ENCODE measurements around the gene DCST2. TPM values are rescaled to one million over a fixed set of nuclear protein-coding genes. Genes with fewer than 3 reads are reported as not detected.
A peak's percentile ranks its signal among the peaks of the same experiment; 100 is the strongest.

The DCST2 gene
- total and polyA plus RNA-seq, 3 experiments from 2014 or later = 0.09 to 0.16 TPM; not detected in 1

DNA sequence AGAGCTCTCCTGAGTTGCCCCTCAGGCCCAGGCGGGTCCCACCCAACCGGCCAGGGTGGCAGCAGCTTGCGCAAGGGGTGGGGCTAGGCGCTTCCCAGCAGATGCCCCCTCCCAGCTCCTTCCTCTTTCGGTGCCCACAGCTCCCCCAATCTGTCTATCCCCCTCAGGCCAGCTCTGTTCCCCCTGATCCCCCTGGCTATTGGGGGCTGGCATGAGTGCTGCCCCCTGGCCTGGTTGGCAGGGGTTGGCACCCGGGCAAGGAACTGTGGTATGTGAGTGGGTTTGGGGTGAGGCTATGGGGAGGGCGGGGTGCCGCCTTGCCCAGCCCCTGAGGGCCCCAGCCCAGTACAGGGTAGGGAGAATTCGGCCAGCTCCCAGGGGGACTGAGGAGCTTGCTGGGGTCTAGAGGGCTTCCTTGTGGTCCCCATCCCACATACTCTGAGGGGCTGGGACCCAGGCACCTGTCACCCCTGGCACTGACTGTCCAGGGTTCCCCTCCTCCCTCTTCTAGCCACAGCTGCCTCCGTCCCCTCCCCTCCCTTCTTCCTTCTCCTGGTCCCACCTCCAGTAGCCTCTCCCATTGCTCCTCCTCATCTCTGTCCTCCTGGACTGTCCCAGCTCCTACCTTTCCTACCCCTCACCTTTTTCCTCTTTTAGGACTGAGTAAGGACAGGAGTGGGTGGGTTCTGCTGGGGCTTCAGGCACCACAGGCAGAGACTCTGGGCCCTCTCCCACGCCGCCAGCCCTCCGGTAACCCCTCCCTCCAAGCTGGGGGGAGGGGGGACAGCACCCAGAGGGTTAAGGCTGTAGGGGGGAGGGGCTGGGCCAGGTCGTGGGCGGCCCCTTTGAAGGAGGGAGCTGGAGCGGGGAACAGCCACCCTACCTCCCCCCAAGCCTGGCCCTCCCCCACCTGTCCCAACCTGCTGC is 25.3 kb downstream of the DCST2 start:
- Histone ChIP-seq H3K36me3 (ENCODE audit: insufficient read depth, low read length) (no peaks in the 10 kb centered on the region), H3K27me3 (ENCODE audit: insufficient read depth, low read length, poor library complexity, severe bottlenecking) (no peaks in the 10 kb centered on the region), H3K27ac (ENCODE audit: low read depth, low read length) (no peak overlapping the region), H3K9me3 (ENCODE audit: low read length) (no peaks in the 10 kb centered on the region), H3K4me3 (ENCODE audit: low read length) (peak overlapping the region; percentile 79), H3K4me1 (ENCODE audit: insufficient read depth, low read length) (peaks cover 85% of the 10 kb centered on the region)
- POLR2A ChIA-PET = no interaction called here
- Mint-ChIP-seq H3K27me3 (no peaks in the 10 kb centered on the region), H3K4me1 (peaks cover 66 to 95% (median 73%) of the 10 kb centered on the region in 3 donors), H3K4me3 (peak overlapping the region in 1 of 7 donors; percentile 67), H3K36me3 (peaks cover 0 to 3% (median 0%) of the 10 kb centered on the region in 3 donors), H3K9me3 (no peaks in the 10 kb centered on the region), H3K27ac (peak overlapping the region in 5 of 8 donors; percentile 68 to 95 (median 78))
- CTCF ChIA-PET = interaction anchor here (0.7 to 16.7 kb wide), 6 partner anchors 8 to 165 kb away, joined by 3 to 207 read pairs (median 4); partner anchors contain the start of genes KRTCAP2, LENEP and ZBTB7B
- no peak for DNase-seq

GRCh38 chr1:155007251-155007828 is 26.2 kb downstream of the DCST2 start:
- no peaks in the 10 kb centered on the region for H3K27me3 ChIP-seq (ENCODE audit: insufficient read depth, low read length, poor library complexity, severe bottlenecking)
- POLR2A ChIA-PET = interaction anchor here (0.6 to 1.3 kb wide), 4 partner anchors 34 to 399 kb away, joined by 4 to 10 read pairs (median 4); partner anchors contain the start of gene KRTCAP2
- Mint-ChIP-seq H3K9me3 (no peaks in the 10 kb centered on the region), H3K27ac (peak overlapping the region in 3 of 8 donors; percentile 29 to 97 (median 89)), H3K27me3 (no peaks in the 10 kb centered on the region), H3K4me3 (peak overlapping the region in 1 of 7 donors; percentile 61), H3K4me1 (peaks cover 57 to 86% (median 63%) of the 10 kb centered on the region in 3 donors), H3K36me3 (peaks cover 0 to 6% (median 0%) of the 10 kb centered on the region in 3 donors)
- H3K36me3 ChIP-seq (ENCODE audit: insufficient read depth, low read length) = no peaks in the 10 kb centered on the region
- H3K9me3 ChIP-seq (ENCODE audit: low read length) = no peaks in the 10 kb centered on the region
- DNase-seq = no peak
- no peak overlapping the region for H3K27ac ChIP-seq (ENCODE audit: low read depth, low read length)
- CTCF ChIA-PET = interaction anchor here (0.8 to 16.7 kb wide), 7 partner anchors 9 to 166 kb away, joined by 3 to 207 read pairs (median 3); partner anchors contain the start of genes CKS1B, KRTCAP2, LENEP and PMVK
- H3K4me3 ChIP-seq (ENCODE audit: low read length) = no peak overlapping the region
- H3K4me1 ChIP-seq (ENCODE audit: insufficient read depth, low read length) = peaks cover 75% of the 10 kb centered on the region

DNA sequence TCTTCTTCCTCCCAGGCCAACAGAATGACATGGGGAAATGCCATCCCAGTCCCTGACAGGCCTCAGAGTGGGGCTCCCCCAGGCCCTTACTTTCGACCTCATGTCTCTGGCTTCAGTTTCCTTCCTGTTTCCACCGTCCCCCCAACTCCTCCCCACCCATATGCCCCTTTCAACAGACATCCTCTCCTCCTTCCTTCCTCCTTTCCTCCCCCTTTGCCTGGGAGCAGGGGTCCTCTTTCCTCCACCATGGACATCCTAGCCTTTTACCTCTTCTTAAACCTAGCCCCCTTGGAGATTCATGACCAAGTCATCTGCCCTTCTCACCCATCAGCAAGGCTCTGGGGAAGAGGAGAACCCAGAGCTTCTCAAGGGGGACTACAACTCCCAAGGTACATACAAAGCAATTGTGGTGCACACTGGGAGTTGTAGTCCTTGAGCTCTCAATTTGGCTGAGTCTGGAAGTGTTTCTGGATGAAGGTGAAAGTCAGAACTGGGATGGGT is 26.9 kb downstream of the DCST2 start:
- Histone ChIP-seq H3K27ac (ENCODE audit: low read depth, low read length) (no peak overlapping the region), H3K36me3 (ENCODE audit: insufficient read depth, low read length) (no peaks in the 10 kb centered on the region), H3K4me3 (ENCODE audit: low read length) (no peak overlapping the region), H3K4me1 (ENCODE audit: insufficient read depth, low read length) (peaks cover 68% of the 10 kb centered on the region), H3K9me3 (ENCODE audit: low read length) (no peaks in the 10 kb centered on the region), H3K27me3 (ENCODE audit: insufficient read depth, low read length, poor library complexity, severe bottlenecking) (no peaks in the 10 kb centered on the region)
- Mint-ChIP-seq H3K27ac (peak overlapping the region; percentile 66 to 97 (median 92)), H3K4me1 (peaks cover 54 to 80% (median 58%) of the 10 kb centered on the region in 3 donors), H3K4me3 (peak overlapping the region; percentile 33 to 71 (median 60)), H3K27me3 (no peaks in the 10 kb centered on the region), H3K9me3 (no peaks in the 10 kb centered on the region), H3K36me3 (peaks cover 0 to 6% (median 0%) of the 10 kb centered on the region in 3 donors)
- ChIA-PET POLR2A (interaction anchor here (0.6 to 1.3 kb wide), 5 partner anchors 31 to 398 kb away, joined by 3 to 10 read pairs (median 4); partner anchors contain the start of gene KRTCAP2), CTCF (interaction anchor here (0.6 to 16.7 kb wide), 6 partner anchors 8 to 79 kb away, joined by 3 to 207 read pairs (median 4); partner anchors contain the start of genes CKS1B, LENEP, PMVK and ZBTB7B)
- DNase-seq = no peak

DNA sequence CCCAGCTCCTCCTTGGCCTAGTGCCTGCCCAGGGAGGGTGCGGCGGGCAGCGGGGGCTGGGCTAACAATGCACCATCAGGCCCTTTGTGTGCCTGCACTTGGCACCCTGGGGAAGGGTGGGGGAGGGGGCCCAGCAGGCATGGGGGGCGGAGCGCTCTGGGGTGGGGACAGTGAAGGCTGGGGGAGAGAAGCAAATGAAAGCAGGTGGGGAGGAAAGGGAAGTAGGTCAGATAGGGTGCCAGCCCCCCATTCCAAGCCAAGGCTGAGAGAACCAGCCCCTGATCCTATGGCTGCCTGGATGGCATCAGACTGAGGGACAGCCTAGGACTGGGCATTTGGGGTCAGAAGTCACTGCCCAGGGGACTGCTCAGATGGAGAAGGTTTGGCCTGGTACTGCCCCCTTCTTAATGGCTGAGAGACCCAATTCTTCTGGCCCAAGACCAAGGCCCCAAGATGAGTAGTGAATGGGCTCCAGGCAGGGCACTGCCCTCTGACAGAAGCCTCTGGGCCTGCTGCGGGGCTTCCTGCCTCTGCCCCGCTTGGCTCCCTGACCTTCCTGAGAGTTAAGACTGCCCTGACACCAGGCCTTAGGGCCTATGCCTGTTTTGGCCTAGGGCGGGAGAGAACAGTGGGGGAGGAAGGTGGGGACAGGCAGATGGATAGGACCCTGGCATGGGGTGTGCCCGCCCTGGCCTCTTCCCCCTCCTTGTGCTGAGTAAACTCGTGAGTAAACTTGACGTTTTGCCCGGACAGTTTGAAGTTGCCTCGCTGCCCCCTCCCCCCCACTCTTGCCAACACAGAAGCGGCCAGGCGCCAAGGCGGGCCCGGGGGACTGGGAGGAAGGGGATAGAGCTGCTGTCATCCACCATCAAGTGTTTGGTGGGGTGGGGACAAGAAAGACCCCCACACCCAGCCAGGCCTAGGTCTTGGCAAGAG is 28.2 kb downstream of the DCST2 start:
- DNase-seq = peak in 2 of 5 donors; percentile 35 to 63
- Mint-ChIP-seq H3K27me3 (no peaks in the 10 kb centered on the region), H3K36me3 (peaks cover 0 to 6% (median 0%) of the 10 kb centered on the region in 3 donors), H3K9me3 (no peaks in the 10 kb centered on the region), H3K4me1 (peaks cover 47 to 69% (median 50%) of the 10 kb centered on the region in 3 donors), H3K27ac (peak overlapping the region; percentile 65 to 97 (median 92)), H3K4me3 (peak overlapping the region; percentile 47 to 88 (median 75))
- Histone ChIP-seq H3K36me3 (ENCODE audit: insufficient read depth, low read length) (no peaks in the 10 kb centered on the region), H3K9me3 (ENCODE audit: low read length) (no peaks in the 10 kb centered on the region), H3K4me3 (ENCODE audit: low read length) (peak overlapping the region; percentile 94), H3K4me1 (ENCODE audit: insufficient read depth, low read length) (peaks cover 55% of the 10 kb centered on the region), H3K27ac (ENCODE audit: low read depth, low read length) (peak overlapping the region; percentile 87), H3K27me3 (ENCODE audit: insufficient read depth, low read length, poor library complexity, severe bottlenecking) (no peaks in the 10 kb centered on the region)
- ChIA-PET POLR2A (interaction anchor here (0.6 to 3.3 kb wide), 2 partner anchors 10 to 12 kb away, joined by 4 to 7 read pairs; no protein-coding TSS in a partner anchor), CTCF (interaction anchor here (1.0 to 13.6 kb wide), 4 partner anchors 9 to 80 kb away, joined by 3 to 207 read pairs (median 20); partner anchors contain the start of gene LENEP)

GRCh38 chr1:155004352-155005075 is 29.1 kb downstream of the DCST2 start:
- H3K9me3 Mint-ChIP-seq = no peaks in the 10 kb centered on the region
- peaks cover 45 to 69% (median 49%) of the 10 kb centered on the region in 3 donors for H3K4me1 Mint-ChIP-seq
- ChIA-PET POLR2A (interaction anchor here (0.6 to 3.3 kb wide), 3 partner anchors 11 to 44 kb away, joined by 4 to 7 read pairs (median 5); no protein-coding TSS in a partner anchor), CTCF (interaction anchor here (1.0 to 13.6 kb wide), 2 partner anchors 10 kb away, joined by 3 to 207 read pairs; partner anchors contain the start of gene LENEP)
- peaks cover 0 to 6% (median 0%) of the 10 kb centered on the region in 3 donors for H3K36me3 Mint-ChIP-seq
- Histone ChIP-seq H3K4me1 (ENCODE audit: insufficient read depth, low read length) (peaks cover 47% of the 10 kb centered on the region), H3K9me3 (ENCODE audit: low read length) (no peaks in the 10 kb centered on the region), H3K27ac (ENCODE audit: low read depth, low read length) (peak overlapping the region; percentile 87), H3K4me3 (ENCODE audit: low read length) (peak overlapping the region; percentile 94), H3K27me3 (ENCODE audit: insufficient read depth, low read length, poor library complexity, severe bottlenecking) (no peaks in the 10 kb centered on the region), H3K36me3 (ENCODE audit: insufficient read depth, low read length) (no peaks in the 10 kb centered on the region)
- H3K27me3 Mint-ChIP-seq = no peaks in the 10 kb centered on the region
- peak overlapping the region; percentile 82 to 95 (median 87) for H3K4me3 Mint-ChIP-seq
- DNase-seq = no peak
- peak overlapping the region; percentile 87 to 97 (median 92) for H3K27ac Mint-ChIP-seq

DNA sequence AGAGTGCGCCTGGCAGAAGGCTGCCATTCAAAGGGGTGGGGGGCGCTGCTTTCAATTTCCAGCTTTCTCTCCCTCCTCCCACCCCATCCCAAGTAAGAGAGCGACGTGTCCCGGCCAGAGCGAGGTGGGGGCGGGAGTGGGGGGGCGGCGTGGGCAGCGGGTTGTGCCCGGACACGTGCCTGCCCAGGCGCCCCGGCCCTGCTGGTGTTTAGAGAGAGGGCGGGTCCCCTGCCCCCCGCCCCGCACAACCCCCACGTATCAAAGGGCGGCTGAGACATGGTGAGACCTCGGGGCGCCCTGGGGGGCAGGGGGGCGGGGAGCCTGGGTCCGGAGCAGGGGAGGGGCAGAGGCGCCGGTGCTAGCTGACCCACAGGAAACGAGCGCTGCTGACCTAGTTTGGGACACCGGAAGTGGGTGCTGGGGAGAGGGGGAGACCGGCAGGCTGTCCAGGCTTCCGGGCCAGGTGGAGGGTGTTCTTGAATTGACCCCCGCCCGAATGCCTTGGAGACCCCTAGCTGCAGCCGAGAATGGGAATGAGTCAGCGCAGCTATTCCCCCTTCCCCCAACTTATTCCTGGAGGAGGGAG is 29.7 kb downstream of the DCST2 start:
- H3K4me3 Mint-ChIP-seq = peak overlapping the region; percentile 93 to 96 (median 95)
- no peaks in the 10 kb centered on the region for H3K36me3 ChIP-seq (ENCODE audit: insufficient read depth, low read length)
- H3K4me1 Mint-ChIP-seq = peaks cover 45 to 67% (median 50%) of the 10 kb centered on the region in 3 donors
- no peaks in the 10 kb centered on the region for H3K27me3 Mint-ChIP-seq
- CTCF ChIA-PET = interaction anchor here (1.0 to 13.6 kb wide), 2 partner anchors 10 to 11 kb away, joined by 3 to 207 read pairs; partner anchors contain the start of gene LENEP
- peak in 1 of 5 donors; percentile 22 for DNase-seq
- H3K4me3 ChIP-seq (ENCODE audit: low read length) = peak overlapping the region; percentile 94
- peaks cover 49% of the 10 kb centered on the region for H3K4me1 ChIP-seq (ENCODE audit: insufficient read depth, low read length)
- H3K27me3 ChIP-seq (ENCODE audit: insufficient read depth, low read length, poor library complexity, severe bottlenecking) = no peaks in the 10 kb centered on the region
- peak overlapping the region; percentile 89 to 98 (median 92) for H3K27ac Mint-ChIP-seq
- H3K36me3 Mint-ChIP-seq = peaks cover 0 to 6% (median 0%) of the 10 kb centered on the region in 3 donors
- H3K27ac ChIP-seq (ENCODE audit: low read depth, low read length) = peak overlapping the region; percentile 87
- H3K9me3 Mint-ChIP-seq = no peaks in the 10 kb centered on the region
- POLR2A ChIA-PET = interaction anchor here (0.6 to 3.3 kb wide), 2 partner anchors 13 to 43 kb away, joined by 5 to 7 read pairs; no protein-coding TSS in a partner anchor
- no peaks in the 10 kb centered on the region for H3K9me3 ChIP-seq (ENCODE audit: low read length)

All from CD8-positive, alpha-beta memory T cell (primary cell).